Natural killer cell (primary cell): Measurements from ENCODE around the gene ANXA7. TPM values are rescaled to one million over a fixed set of nuclear protein-coding genes. Genes with fewer than 3 reads are reported as not detected.

Experiments used
- ATAC-seq, 3 donors: fragments of 150-1000 bp in 2 of 3; fragments of 200-7000 bp in 1 of 3; cut with Tn5 transposase; 1 replicate in 1 of 3; 2 replicates in 2 of 3; pipeline ENCODE4 v1.10.0; 2021; ENCODE audit warnings: mild to moderate bottlenecking in 2 of 3, moderate library complexity in 2 of 3
- DNase-seq, 2 donors: peaks; one replicate each; pipeline versions ENCODE4 v3.0.0 to v3.0.0-alpha.2; 2013 to 2021; ENCODE audit warnings: mixed read lengths in 1 of 2
- H3K27ac ChIP-seq: one replicate; pipeline ENCODE4 v1.5.1; 2013; ENCODE audit warnings: mild to moderate bottlenecking, low read length
- H3K27me3 ChIP-seq: one replicate; pipeline ENCODE4 v1.6.1; 2013; ENCODE audit warnings: low read length; ENCODE audit not compliant: control insufficient read depth, insufficient read depth
- H3K36me3 ChIP-seq: one replicate; pipeline ENCODE4 v1.6.1; 2013; ENCODE audit warnings: low read length; ENCODE audit not compliant: control insufficient read depth, insufficient read depth
- H3K4me1 ChIP-seq: one replicate; pipeline ENCODE4 v1.6.1; 2013; ENCODE audit warnings: low read length; ENCODE audit not compliant: control insufficient read depth, insufficient read depth
- H3K4me3 ChIP-seq: one replicate; pipeline ENCODE4 v1.5.1; 2013; ENCODE audit warnings: low read length
- H3K9me3 ChIP-seq: one replicate; pipeline ENCODE4 v1.6.1; 2013; ENCODE audit warnings: low read length; ENCODE audit not compliant: control insufficient read depth, insufficient read depth
- H3K27ac Mint-ChIP-seq, 2 donors: one replicate each; pipeline ENCODE4 v1.8.0; 2022; ENCODE audit warnings: mild to moderate bottlenecking in 2 of 2, mixed read lengths in 2 of 2, moderate library complexity in 1 of 2
- H3K27me3 Mint-ChIP-seq, 2 donors: one replicate each; pipeline ENCODE4 v1.8.0; 2022; ENCODE audit warnings: low read depth in 2 of 2, mixed read lengths in 2 of 2
- H3K36me3 Mint-ChIP-seq: one replicate; pipeline ENCODE4 v1.8.0; 2022; ENCODE audit warnings: mixed read lengths
- H3K4me1 Mint-ChIP-seq, 2 donors: one replicate each; pipeline ENCODE4 v1.8.0; 2022; ENCODE audit warnings: mixed read lengths in 2 of 2
- H3K4me3 Mint-ChIP-seq: one replicate; pipeline ENCODE4 v1.8.0; 2022; ENCODE audit warnings: mild to moderate bottlenecking, moderate library complexity, mixed read lengths
- H3K9me3 Mint-ChIP-seq, 2 donors: one replicate each; pipeline ENCODE4 v1.8.0; 2022; ENCODE audit warnings: mixed read lengths in 2 of 2
- CTCF ChIP-seq: fragments of 200-600 bp; IDR thresholded peaks from one replicate; pipeline ENCODE4 v1.8.0; 2022; ENCODE audit warnings: antibody characterized with exemption
- WGBS: methylation state at CpG from one replicate; pipeline ENCODE4 v1.1.7; 2013; ENCODE audit warnings: missing lambda C conversion rate; ENCODE audit not compliant: insufficient coverage; 5-methylcytosine and 5-hydroxymethylcytosine counted together
- intact Hi-C: fragments of 100-400 bp; cut with micrococcal nuclease; formaldehyde crosslinking; loops from one replicate; pipeline ENCODE4 v1.14.2; 2022
- total RNA-seq, 4 donors: library from RNA; stranded (reverse); fragments of 120-200 nt in 1 of 4; gene quantifications; one replicate each; pipeline versions ENCODE4 v1.2.3 to v1.2.4, GENCODE V29; 2013 to 2022

ANXA7 gene
- total RNA-seq, 3 donors from 2014 or later (not counting 1 experiment from before 2014, with no cell fraction given), result 61.0 to 82.0 (median 72.5) TPM

- peaks cover 4 to 17% of the 10 kb centered on the region in 2 donors for H3K4me1 Mint-ChIP-seq
- H3K27me3 ChIP-seq, result no peaks in the 10 kb centered on the region
- peaks cover 22% of the 10 kb centered on the region for H3K36me3 ChIP-seq
- ATAC-seq, result no peak
- no peak for TF ChIP-seq CTCF
- no peak for DNase-seq
- H3K4me1 ChIP-seq, result no peaks in the 10 kb centered on the region
- H3K9me3 ChIP-seq, result no peaks in the 10 kb centered on the region
- no peaks in the 10 kb centered on the region for H3K27me3 Mint-ChIP-seq
- no peak overlapping the region for H3K4me3 ChIP-seq
- no peaks in the 10 kb centered on the region for H3K36me3 Mint-ChIP-seq
- H3K27ac ChIP-seq, result no peak overlapping the region
- no peaks in the 10 kb centered on the region for H3K9me3 Mint-ChIP-seq
- intact Hi-C loops, result no loop called here
- H3K27ac Mint-ChIP-seq, result peak overlapping the region in 1 of 2 donors; percentile 61
- H3K4me3 Mint-ChIP-seq, result no peak overlapping the region
- 100% methylated on average over 2 of the region's 2 CpGs for WGBS
These were observed 42.5 kb upstream of the ANXA7 start for GRCh38 chr10:73456187-73456890.

- TF ChIP-seq CTCF, result no peak
- DNase-seq, result no peak
- Mint-ChIP-seq H3K36me3 (peaks cover 8% of the 10 kb centered on the region), H3K9me3 (no peaks in the 10 kb centered on the region), H3K27me3 (no peaks in the 10 kb centered on the region), H3K4me3 (no peak overlapping the region), H3K4me1 (peaks cover 0 to 6% of the 10 kb centered on the region in 2 donors), H3K27ac (no peak overlapping the region)
- Histone ChIP-seq H3K36me3 (peaks cover 38% of the 10 kb centered on the region), H3K27ac (no peak overlapping the region), H3K4me1 (no peaks in the 10 kb centered on the region), H3K9me3 (no peaks in the 10 kb centered on the region), H3K27me3 (no peaks in the 10 kb centered on the region), H3K4me3 (no peak overlapping the region)
- no peak for ATAC-seq
- intact Hi-C loops, result no loop called here
- WGBS, result 81% methylated on average over 1 of the region's 1 CpG
These were observed 35.3 kb upstream of the ANXA7 start for GRCh38 chr10:73449113-73449512.

GRCh38 chr10:73448384-73448783 is 34.5 kb upstream of the ANXA7 start:
- TF ChIP-seq CTCF, result no peak
- DNase-seq (no peak), ATAC-seq (no peak)
- Histone ChIP-seq H3K36me3 (peaks cover 43% of the 10 kb centered on the region), H3K27ac (no peak overlapping the region), H3K27me3 (no peaks in the 10 kb centered on the region), H3K4me3 (no peak overlapping the region), H3K4me1 (no peaks in the 10 kb centered on the region), H3K9me3 (no peaks in the 10 kb centered on the region)
- 92% methylated on average over 1 of the region's 1 CpG for WGBS
- H3K4me3 Mint-ChIP-seq, result no peak overlapping the region
- H3K27ac Mint-ChIP-seq, result no peak overlapping the region
- H3K9me3 Mint-ChIP-seq, result no peaks in the 10 kb centered on the region
- intact Hi-C loops, result no loop called here
- H3K4me1 Mint-ChIP-seq, result peaks cover 0 to 6% of the 10 kb centered on the region in 2 donors
- H3K27me3 Mint-ChIP-seq, result no peaks in the 10 kb centered on the region
- H3K36me3 Mint-ChIP-seq, result peaks cover 8% of the 10 kb centered on the region

GRCh38 chr10:73446926-73447325 is 33.1 kb upstream of the ANXA7 start:
- H3K9me3 ChIP-seq, result no peaks in the 10 kb centered on the region
- Mint-ChIP-seq H3K4me3 (no peak overlapping the region), H3K4me1 (peaks cover 0 to 11% of the 10 kb centered on the region in 2 donors), H3K9me3 (no peaks in the 10 kb centered on the region), H3K27me3 (no peaks in the 10 kb centered on the region), H3K27ac (no peak overlapping the region), H3K36me3 (peaks cover 8% of the 10 kb centered on the region)
- intact Hi-C loops, result no loop called here
- no peaks in the 10 kb centered on the region for H3K27me3 ChIP-seq
- no peak for TF ChIP-seq CTCF
- DNase-seq (no peak), ATAC-seq (no peak)
- no peaks in the 10 kb centered on the region for H3K4me1 ChIP-seq
- H3K36me3 ChIP-seq, result peaks cover 39% of the 10 kb centered on the region
- no peak overlapping the region for H3K27ac ChIP-seq
- H3K4me3 ChIP-seq, result no peak overlapping the region
